Fibroblast of the aortic adventitia (primary cell): ENCODE measurements around the gene MRTFA. TPM values are rescaled to one million over a fixed set of nuclear protein-coding genes. Genes with fewer than 3 reads are reported as not detected.
"Not testable (repeated sequence)": the region's sequence is repeated elsewhere in the genome, so short reads cannot be mapped to it uniquely, and the experiment has no call there.

Experiments
- DNase-seq: peaks from one replicate; pipeline ENCODE4 v3.0.0-alpha.2; 2010; ENCODE audit warnings: low read depth
- H3K4me3 ChIP-seq: 2 replicates; pipeline ENCODE4 v1.5.1; 2011; ENCODE audit warnings: low read depth, mild to moderate bottlenecking, control low read depth, low read length, moderate library complexity
- total RNA-seq: library from RNA; depleted of rRNA; stranded (reverse); fragments of >200 nt; gene quantifications from 2 replicates; pipeline ENCODE4 v1.2.3, GENCODE V29; 2012; ENCODE audit warnings: low replicate concordance
- TF ChIP-seq, protein P1 (sequence below): IDR thresholded peaks from 2 replicates; pipeline ENCODE4 v1.5.1; 2011; ENCODE audit warnings: mild to moderate bottlenecking, low read length, control low read depth, inconsistent platforms; ENCODE audit not compliant: insufficient read depth

Gene MRTFA
- total RNA-seq, 1 donor, result 25.8 TPM

DNA sequence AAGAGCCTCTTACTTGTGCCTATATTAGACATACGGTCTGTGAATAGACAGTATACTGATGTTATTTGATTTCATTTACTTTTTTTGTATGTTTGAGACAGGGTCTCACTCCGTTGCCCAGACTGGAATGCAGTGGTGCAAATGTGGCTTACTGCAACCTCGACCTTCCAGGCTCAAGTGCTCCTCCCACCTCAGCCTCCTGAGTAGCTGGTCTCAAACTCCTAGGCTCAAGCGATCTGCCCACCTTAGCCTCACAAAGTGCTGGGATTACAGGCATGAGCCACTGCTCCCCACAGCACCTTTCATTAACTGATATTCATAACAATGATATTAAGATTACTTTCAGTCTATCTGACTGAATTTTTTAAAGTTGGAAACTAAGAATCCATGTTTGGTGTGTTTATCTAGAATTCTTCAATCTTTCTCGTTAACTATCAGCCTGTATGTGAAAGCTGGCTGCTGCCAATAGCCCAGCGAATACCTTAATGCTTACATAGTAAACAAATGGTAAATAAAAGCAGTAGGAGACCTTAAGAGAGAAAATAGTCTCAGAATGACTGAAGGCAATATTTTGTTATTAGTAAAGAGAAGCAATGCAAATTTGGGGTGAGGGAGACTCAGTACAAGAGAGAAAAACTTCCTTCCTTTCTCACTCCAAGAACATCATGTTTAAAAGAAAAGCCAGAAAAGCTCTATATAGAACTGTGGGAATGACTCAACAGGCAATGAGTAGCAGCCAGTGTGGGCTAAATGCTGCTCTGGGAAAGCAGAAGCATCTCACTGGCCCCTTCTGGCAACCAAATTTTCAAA lies 101.9 kb downstream of the MRTFA start:
- no peak overlapping the region for H3K4me3 ChIP-seq
- TF ChIP-seq, protein P1, sequence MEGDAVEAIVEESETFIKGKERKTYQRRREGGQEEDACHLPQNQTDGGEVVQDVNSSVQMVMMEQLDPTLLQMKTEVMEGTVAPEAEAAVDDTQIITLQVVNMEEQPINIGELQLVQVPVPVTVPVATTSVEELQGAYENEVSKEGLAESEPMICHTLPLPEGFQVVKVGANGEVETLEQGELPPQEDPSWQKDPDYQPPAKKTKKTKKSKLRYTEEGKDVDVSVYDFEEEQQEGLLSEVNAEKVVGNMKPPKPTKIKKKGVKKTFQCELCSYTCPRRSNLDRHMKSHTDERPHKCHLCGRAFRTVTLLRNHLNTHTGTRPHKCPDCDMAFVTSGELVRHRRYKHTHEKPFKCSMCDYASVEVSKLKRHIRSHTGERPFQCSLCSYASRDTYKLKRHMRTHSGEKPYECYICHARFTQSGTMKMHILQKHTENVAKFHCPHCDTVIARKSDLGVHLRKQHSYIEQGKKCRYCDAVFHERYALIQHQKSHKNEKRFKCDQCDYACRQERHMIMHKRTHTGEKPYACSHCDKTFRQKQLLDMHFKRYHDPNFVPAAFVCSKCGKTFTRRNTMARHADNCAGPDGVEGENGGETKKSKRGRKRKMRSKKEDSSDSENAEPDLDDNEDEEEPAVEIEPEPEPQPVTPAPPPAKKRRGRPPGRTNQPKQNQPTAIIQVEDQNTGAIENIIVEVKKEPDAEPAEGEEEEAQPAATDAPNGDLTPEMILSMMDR, result no peak
- DNase-seq, result peak; percentile 60

DNA sequence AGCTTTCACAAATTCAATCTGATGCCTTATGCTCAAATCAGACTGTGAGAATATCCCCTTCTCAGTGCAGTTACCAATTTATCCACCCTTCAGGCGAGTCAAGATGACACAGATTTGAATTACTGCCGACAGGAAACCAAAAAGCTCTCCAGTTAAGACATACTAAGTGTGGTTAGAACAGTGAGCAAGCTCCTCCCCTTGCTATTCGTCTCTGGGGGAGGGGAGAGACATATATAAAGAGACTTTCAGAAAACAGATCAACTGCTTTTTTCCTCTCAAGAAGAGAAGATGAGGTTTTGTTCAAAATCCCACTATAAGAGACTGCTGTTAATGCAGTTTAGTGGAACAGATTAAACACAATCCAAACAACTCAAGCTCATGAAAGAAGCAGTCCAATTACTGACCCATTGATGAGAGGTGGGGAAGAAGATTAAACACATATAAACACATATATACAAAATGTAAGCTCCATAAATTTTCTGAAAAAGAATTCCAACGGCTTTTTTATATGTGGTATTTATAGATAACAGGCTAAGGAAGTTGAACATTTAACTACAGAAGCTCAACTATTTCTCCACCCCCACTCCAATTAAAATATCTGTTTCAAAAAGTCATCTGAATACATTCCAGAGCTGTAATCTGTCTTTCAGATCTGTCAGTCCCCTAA lies 102.7 kb downstream of the MRTFA start:
- TF ChIP-seq, protein P1, result no peak
- no peak overlapping the region for H3K4me3 ChIP-seq
- peak; percentile 47 for DNase-seq

DNA sequence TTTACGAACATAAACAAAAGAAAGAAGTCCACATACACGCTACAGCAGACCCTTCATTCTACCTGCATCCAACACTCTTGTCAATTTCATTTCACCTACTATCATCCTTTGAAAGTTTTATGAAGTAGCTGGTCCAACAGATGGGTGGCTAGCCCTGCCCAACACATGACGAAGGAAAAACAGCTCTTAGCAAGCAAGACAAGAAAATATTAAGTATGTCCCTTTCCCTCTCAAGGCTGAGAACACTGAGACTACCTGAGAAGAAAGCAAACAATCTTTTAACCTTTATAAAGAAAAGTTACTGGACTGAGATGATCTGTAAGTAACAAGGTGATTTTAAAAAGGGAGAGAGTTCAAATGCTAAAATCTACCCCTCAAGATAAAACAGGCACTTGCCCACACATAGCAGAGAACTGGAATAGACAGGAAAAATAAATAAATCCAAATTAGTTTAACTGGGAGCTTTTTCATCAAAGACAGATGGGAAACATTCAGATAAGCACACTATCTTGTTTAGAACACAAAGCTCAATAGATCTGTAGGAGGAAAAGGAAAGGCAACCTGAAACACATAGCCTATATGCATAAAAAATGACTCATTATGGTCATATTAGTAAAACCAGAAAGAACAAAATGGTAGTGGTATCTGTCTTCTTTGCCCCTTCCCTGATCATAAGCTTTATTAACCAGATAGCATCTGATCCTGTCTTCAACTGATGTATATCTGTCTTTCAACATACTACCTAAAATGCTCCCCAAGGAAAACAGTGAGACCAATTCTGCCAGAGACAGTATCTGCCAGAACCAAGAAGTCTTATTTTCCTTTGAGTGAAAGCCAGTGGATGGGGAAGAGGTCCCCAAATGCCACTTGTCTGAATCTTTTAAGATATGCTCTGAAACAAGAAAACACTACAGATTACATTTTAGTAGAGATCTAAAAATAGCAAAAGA lies 104.3 kb downstream of the MRTFA start:
- no peak for DNase-seq
- TF ChIP-seq, protein P1, result no peak

DNA sequence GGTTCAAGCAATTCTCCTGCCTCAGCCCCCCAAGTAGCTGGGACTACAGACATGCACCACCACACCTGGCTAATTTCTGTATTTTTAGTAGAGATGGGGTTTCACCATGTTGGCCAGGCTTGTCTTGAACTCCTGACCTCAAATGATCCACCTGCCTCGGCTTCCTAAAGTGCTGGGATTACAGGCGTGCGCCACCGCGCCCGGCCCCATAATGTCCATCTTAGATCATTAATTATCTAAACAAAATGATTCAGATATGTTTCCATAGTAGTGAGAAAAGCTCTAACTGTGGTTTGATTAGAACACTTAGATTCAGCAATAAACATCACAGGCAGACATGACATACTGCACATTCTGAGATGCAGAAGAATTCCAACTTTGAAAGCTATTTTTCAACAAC lies 106.1 kb downstream of the MRTFA start:
- not testable (repeated sequence) for DNase-seq, H3K4me3 ChIP-seq

More for the DNA sequence above, 104.3 kb downstream of the MRTFA start:
- peak overlapping the region; percentile 25 for H3K4me3 ChIP-seq

DNA sequence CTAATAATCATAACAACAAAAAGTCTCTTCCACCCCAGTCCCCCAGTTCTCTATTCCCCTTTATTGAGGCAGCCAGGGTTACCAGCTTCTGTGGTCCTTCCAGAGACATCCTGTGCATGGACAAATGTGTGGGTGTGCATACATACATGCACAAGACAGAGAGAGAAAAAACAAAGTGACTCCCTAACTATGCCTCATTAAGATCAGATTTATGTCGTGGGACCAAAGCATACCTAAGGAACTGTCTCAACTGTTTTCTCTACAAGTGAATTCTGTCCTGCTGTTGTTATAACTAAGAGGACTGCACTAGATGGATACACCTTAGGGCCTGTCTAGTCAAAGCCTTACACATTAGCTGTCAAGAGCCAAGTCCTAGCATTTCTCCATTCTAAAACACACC lies 106.7 kb downstream of the MRTFA start:
- TF ChIP-seq, protein P1, result no peak
- no peak overlapping the region for H3K4me3 ChIP-seq
- DNase-seq, result no peak

DNA sequence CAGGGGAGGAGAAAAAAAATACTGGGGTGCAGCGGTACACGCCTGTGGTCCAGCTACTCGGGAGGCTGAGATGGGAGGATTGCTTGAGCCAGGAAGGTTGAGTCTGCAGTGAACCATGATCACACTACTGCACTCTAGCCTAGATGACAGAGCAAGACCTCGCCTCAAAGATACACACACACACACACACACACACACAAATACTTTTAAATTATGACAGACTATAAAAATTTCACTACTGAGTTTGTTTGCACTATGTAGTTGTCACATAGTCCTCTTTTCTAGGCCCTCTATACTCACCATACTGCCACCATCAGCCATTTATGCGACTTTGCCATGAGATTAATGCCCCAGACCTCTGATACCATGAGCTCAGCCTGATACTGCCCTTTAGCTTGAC lies 109.6 kb downstream of the MRTFA start:
- no peak overlapping the region for H3K4me3 ChIP-seq
- TF ChIP-seq, protein P1, result no peak
- no peak for DNase-seq
